Measurements from ENCODE around the gene MEGF6. TPM values are rescaled to one million over a fixed set of nuclear protein-coding genes. Genes with fewer than 3 reads are reported as not detected.

Gene MEGF6
- total and polyA plus RNA-seq, 9 of the 15 experiments (the other 6 are each of a cell fraction or from before 2014, with no cell fraction given) = 0.03 to 1.7 (median 0.24) TPM; not detected in 3

DNA sequence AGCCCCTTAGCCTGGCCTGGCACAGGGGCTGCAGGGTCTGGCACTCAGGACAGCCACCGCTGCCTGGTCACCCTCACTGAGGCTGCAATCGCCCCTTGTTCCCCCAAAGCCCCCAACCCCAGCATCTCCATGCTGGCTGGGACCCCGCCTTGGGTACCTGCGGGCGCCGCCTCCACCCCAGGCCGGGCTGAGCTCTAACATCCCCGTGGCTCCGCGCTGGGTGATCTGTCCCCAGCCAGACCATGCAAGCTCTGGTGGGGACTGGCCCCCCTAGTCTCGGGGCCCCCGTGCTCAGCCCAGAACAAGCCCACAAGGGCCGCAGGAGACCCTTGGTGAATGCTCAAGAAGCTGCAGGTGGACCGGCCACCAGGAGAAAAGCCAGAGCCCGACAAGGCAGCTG, 62.4 kb downstream of the MEGF6 start:
- 4% methylated on average over 14 of the region's 15 CpGs for WGBS (ENCODE audit: insufficient coverage, low coverage, missing lambda C conversion rate)
- no peak overlapping the region for H3K27ac ChIP-seq (ENCODE audit: extremely low read depth, low read depth, low read length)
- no peak overlapping the region for H3K9ac ChIP-seq (ENCODE audit: insufficient read depth in 1 of 2, low read depth in 2 of 2, low read length in 2 of 2)
- H3K36me3 ChIP-seq (ENCODE audit: control insufficient read depth, insufficient read depth, low read length) = no peaks in the 10 kb centered on the region
- intact Hi-C loops (cut with micrococcal nuclease) (no loop called here), in situ Hi-C loops (cut with MboI) (no loop called here)
- ATAC-seq (no peak), FAIRE-seq (no peak), DNase-seq (ENCODE audit: extremely low read depth in 1 of 4, low spot score in 3 of 4) (no peak)
- CTCF ChIA-PET (ENCODE audit: low intra/inter-chr PET ratio) = no interaction called here
- H3K27me3 ChIP-seq (ENCODE audit: control insufficient read depth in 2 of 2, insufficient read depth in 2 of 2, low read length in 2 of 2) = peaks cover 35 to 78% of the 10 kb centered on the region in 2 experiments; a peak in 4 of 5 replicates
- peaks cover 0 to 54% of the 10 kb centered on the region in 2 experiments; a peak in 1 of 5 replicates for H3K4me1 ChIP-seq (replicated peaks in 1 of 2; ENCODE audit: control insufficient read depth in 2 of 2, insufficient read depth in 2 of 2, low read length in 2 of 2)
- no peak overlapping the region for H2AFZ ChIP-seq (ENCODE audit: low read depth, low read length)
- no peak overlapping the region for H3K4me3 ChIP-seq
- POLR2A ChIA-PET = interaction anchor here (0.6 kb wide), 2 partner anchors 449 to 1536 kb away, joined by 3 read pairs; no protein-coding TSS in a partner anchor
- no peaks in the 10 kb centered on the region for H3K9me1 ChIP-seq (ENCODE audit: control insufficient read depth, insufficient read depth, low read length)
- peaks cover 48% of the 10 kb centered on the region; the same call in 1 of the 2 replicates for H4K20me1 ChIP-seq (replicated peaks; ENCODE audit: control insufficient read depth, insufficient read depth, low read length)
- H3K9me3 ChIP-seq (replicated peaks; ENCODE audit: control insufficient read depth, insufficient read depth, low read depth, low read length) = no peaks in the 10 kb centered on the region
- no peaks in the 10 kb centered on the region for H3K79me2 ChIP-seq (ENCODE audit: control insufficient read depth, insufficient read depth, low read length)
- no TSS peak for BruUV-seq (replicated peaks)
- no peak overlapping the region for H3K4me2 ChIP-seq (ENCODE audit: insufficient read depth, low read length)
- TF ChIP-seq, protein P1, sequence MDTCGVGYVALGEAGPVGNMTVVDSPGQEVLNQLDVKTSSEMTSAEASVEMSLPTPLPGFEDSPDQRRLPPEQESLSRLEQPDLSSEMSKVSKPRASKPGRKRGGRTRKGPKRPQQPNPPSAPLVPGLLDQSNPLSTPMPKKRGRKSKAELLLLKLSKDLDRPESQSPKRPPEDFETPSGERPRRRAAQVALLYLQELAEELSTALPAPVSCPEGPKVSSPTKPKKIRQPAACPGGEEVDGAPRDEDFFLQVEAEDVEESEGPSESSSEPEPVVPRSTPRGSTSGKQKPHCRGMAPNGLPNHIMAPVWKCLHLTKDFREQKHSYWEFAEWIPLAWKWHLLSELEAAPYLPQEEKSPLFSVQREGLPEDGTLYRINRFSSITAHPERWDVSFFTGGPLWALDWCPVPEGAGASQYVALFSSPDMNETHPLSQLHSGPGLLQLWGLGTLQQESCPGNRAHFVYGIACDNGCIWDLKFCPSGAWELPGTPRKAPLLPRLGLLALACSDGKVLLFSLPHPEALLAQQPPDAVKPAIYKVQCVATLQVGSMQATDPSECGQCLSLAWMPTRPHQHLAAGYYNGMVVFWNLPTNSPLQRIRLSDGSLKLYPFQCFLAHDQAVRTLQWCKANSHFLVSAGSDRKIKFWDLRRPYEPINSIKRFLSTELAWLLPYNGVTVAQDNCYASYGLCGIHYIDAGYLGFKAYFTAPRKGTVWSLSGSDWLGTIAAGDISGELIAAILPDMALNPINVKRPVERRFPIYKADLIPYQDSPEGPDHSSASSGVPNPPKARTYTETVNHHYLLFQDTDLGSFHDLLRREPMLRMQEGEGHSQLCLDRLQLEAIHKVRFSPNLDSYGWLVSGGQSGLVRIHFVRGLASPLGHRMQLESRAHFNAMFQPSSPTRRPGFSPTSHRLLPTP (IDR thresholded peaks at IDR 0.05; ENCODE audit: borderline replicate concordance, extremely low read depth, insufficient read length) = no peak
- TF ChIP-seq MXI1 (IDR thresholded peaks at IDR 0.05; ENCODE audit: low read depth, low read length) (no peak), ZNF165 (CRISPR knock-in tag; IDR thresholded peaks at IDR 0.05; ENCODE audit: borderline replicate concordance) (no peak), ZNF76 (CRISPR knock-in tag; IDR thresholded peaks at IDR 0.05; ENCODE audit: borderline replicate concordance) (no peak), ZNF75A (CRISPR knock-in tag; IDR thresholded peaks at IDR 0.05) (no peak), ZNF224 (CRISPR knock-in tag; IDR thresholded peaks at IDR 0.05) (no peak), MIER1 (IDR thresholded peaks at IDR 0.05; ENCODE audit: low read depth) (no peak), MAFG (tag; conservative IDR thresholded peaks at IDR 0.05) (no peak), MBD2 (IDR thresholded peaks at IDR 0.05; ENCODE audit: borderline replicate concordance, low read depth) (no peak), RBM14 (IDR thresholded peaks at IDR 0.05; ENCODE audit: borderline replicate concordance, insufficient read depth, low read depth, low read length) (no peak), HNRNPH1 (optimal IDR thresholded peaks at IDR 0.05; ENCODE audit: low read depth, low read length) (no peak), SRSF9 (IDR thresholded peaks at IDR 0.05; ENCODE audit: borderline replicate concordance, low read depth, low read length) (no peak), ZNF146 (CRISPR knock-in tag; IDR thresholded peaks at IDR 0.05; ENCODE audit: unreplicated experiment) (no peak)
- TF ChIP-seq, protein P2, sequence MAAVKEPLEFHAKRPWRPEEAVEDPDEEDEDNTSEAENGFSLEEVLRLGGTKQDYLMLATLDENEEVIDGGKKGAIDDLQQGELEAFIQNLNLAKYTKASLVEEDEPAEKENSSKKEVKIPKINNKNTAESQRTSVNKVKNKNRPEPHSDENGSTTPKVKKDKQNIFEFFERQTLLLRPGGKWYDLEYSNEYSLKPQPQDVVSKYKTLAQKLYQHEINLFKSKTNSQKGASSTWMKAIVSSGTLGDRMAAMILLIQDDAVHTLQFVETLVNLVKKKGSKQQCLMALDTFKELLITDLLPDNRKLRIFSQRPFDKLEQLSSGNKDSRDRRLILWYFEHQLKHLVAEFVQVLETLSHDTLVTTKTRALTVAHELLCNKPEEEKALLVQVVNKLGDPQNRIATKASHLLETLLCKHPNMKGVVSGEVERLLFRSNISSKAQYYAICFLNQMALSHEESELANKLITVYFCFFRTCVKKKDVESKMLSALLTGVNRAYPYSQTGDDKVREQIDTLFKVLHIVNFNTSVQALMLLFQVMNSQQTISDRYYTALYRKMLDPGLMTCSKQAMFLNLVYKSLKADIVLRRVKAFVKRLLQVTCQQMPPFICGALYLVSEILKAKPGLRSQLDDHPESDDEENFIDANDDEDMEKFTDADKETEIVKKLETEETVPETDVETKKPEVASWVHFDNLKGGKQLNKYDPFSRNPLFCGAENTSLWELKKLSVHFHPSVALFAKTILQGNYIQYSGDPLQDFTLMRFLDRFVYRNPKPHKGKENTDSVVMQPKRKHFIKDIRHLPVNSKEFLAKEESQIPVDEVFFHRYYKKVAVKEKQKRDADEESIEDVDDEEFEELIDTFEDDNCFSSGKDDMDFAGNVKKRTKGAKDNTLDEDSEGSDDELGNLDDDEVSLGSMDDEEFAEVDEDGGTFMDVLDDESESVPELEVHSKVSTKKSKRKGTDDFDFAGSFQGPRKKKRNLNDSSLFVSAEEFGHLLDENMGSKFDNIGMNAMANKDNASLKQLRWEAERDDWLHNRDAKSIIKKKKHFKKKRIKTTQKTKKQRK (IDR thresholded peaks at IDR 0.05; ENCODE audit: borderline replicate concordance, low read depth, low read length) = no peak
- TF ChIP-seq, protein P3, sequence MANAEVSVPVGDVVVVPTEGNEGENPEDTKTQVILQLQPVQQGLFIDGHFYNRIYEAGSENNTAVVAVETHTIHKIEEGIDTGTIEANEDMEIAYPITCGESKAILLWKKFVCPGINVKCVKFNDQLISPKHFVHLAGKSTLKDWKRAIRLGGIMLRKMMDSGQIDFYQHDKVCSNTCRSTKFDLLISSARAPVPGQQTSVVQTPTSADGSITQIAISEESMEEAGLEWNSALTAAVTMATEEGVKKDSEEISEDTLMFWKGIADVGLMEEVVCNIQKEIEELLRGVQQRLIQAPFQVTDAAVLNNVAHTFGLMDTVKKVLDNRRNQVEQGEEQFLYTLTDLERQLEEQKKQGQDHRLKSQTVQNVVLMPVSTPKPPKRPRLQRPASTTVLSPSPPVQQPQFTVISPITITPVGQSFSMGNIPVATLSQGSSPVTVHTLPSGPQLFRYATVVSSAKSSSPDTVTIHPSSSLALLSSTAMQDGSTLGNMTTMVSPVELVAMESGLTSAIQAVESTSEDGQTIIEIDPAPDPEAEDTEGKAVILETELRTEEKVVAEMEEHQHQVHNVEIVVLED (CRISPR knock-in tag; IDR thresholded peaks at IDR 0.05) = no peak

All from K562 (cell line).